ENCODE data around the gene PDZD4.

The PDZD4 gene

DNA sequence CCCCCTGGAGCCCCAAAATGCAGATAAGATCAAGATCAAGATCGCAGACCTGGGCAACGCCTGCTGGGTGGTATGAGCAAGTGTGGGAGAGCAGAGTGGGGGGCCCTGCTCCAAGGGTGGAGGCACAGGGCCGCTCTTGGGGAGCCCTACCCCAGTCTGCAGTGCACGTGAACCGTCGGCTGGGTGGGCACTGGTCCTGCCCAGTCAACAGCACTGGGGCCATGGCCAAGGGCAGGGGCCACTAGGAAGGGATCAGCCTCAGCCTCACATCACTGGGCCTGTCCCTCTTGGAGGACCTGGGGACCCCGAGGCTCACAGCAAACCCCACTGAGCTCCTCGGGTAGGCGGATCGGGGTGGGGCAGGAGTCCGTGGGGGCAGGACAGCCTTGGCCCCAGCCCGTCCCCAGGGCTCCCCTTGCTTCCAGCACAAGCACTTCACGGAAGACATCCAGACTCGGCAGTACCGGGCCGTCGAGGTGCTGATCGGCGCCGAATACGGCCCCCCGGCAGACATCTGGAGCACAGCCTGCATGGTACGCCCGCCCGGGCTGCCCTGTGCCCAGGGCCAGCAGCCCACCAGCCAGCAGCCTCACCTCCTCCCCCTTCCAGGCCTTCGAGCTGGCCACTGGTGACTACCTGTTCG lies 45.9 kb downstream of the PDZD4 start:
- TF ChIP-seq CREB1 (IDR thresholded peaks at IDR 0.05; ENCODE audit: low read depth) (no peak), EP300 (IDR thresholded peaks at IDR 0.05; ENCODE audit: borderline replicate concordance) (no peak), TCF12 (IDR thresholded peaks at IDR 0.05; ENCODE audit: low read depth) (no peak), FOXM1 (IDR thresholded peaks at IDR 0.05; ENCODE audit: borderline replicate concordance, low read depth) (no peak), RAD21 (IDR thresholded peaks at IDR 0.05; ENCODE audit: low read depth) (no peak), TAF1 (IDR thresholded peaks at IDR 0.05; ENCODE audit: low read depth) (no peak), ZBTB7A (IDR thresholded peaks at IDR 0.05; ENCODE audit: low read depth) (no peak), TEAD4 (IDR thresholded peaks at IDR 0.05) (no peak), CEBPB (IDR thresholded peaks at IDR 0.05) (no peak), NFIC (IDR thresholded peaks at IDR 0.05) (no peak), YY1 (IDR thresholded peaks at IDR 0.05; ENCODE audit: low read depth) (no peak), EGR1 (IDR thresholded peaks at IDR 0.05) (no peak)
- TF ChIP-seq, protein P1, sequence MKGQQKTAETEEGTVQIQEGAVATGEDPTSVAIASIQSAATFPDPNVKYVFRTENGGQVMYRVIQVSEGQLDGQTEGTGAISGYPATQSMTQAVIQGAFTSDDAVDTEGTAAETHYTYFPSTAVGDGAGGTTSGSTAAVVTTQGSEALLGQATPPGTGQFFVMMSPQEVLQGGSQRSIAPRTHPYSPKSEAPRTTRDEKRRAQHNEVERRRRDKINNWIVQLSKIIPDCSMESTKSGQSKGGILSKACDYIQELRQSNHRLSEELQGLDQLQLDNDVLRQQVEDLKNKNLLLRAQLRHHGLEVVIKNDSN (IDR thresholded peaks at IDR 0.05), result no peak
- TF ChIP-seq, protein P2, sequence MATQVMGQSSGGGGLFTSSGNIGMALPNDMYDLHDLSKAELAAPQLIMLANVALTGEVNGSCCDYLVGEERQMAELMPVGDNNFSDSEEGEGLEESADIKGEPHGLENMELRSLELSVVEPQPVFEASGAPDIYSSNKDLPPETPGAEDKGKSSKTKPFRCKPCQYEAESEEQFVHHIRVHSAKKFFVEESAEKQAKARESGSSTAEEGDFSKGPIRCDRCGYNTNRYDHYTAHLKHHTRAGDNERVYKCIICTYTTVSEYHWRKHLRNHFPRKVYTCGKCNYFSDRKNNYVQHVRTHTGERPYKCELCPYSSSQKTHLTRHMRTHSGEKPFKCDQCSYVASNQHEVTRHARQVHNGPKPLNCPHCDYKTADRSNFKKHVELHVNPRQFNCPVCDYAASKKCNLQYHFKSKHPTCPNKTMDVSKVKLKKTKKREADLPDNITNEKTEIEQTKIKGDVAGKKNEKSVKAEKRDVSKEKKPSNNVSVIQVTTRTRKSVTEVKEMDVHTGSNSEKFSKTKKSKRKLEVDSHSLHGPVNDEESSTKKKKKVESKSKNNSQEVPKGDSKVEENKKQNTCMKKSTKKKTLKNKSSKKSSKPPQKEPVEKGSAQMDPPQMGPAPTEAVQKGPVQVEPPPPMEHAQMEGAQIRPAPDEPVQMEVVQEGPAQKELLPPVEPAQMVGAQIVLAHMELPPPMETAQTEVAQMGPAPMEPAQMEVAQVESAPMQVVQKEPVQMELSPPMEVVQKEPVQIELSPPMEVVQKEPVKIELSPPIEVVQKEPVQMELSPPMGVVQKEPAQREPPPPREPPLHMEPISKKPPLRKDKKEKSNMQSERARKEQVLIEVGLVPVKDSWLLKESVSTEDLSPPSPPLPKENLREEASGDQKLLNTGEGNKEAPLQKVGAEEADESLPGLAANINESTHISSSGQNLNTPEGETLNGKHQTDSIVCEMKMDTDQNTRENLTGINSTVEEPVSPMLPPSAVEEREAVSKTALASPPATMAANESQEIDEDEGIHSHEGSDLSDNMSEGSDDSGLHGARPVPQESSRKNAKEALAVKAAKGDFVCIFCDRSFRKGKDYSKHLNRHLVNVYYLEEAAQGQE (IDR thresholded peaks at IDR 0.05; ENCODE audit: low read depth), result no peak
- TF ChIP-seq, protein P3, sequence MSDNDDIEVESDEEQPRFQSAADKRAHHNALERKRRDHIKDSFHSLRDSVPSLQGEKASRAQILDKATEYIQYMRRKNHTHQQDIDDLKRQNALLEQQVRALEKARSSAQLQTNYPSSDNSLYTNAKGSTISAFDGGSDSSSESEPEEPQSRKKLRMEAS (IDR thresholded peaks at IDR 0.05), result no peak

DNA sequence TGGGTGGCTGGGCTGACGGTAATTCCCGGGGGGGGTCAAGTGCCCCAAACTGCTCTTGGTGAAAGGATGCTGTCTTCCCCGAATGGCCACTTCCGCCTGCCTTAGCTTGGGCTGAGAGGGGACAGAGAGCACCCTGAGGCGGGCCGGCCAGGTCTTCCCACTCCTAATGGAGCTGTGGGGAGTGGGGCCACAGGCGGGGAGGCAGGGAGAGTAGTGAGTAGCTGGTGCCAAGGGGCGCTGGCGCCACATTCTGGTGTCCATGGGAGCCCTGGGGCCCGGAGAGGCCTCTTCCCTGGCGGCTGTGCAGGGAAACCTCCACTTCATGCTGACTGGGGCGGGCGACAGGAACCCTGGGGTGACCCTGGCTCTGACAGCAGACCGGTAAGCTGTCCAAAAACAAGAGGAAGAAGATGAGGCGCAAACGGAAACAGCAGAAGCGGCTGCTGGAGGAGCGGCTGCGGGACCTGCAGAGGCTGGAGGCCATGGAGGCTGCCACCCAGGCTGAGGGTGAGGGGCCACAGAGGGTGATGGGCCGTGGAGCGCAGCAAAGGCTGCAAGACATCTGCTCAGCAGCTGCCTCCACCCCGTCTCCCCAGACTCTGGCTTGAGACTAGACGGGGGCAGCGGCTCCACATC lies 46.8 kb downstream of the PDZD4 start:
- TF ChIP-seq CREB1 (IDR thresholded peaks at IDR 0.05; ENCODE audit: low read depth) (no peak), TEAD4 (IDR thresholded peaks at IDR 0.05) (no peak), YY1 (IDR thresholded peaks at IDR 0.05; ENCODE audit: low read depth) (no peak), TAF1 (IDR thresholded peaks at IDR 0.05; ENCODE audit: low read depth) (no peak), RAD21 (IDR thresholded peaks at IDR 0.05; ENCODE audit: low read depth) (no peak), EP300 (IDR thresholded peaks at IDR 0.05; ENCODE audit: borderline replicate concordance) (no peak), ZBTB7A (IDR thresholded peaks at IDR 0.05; ENCODE audit: low read depth) (no peak), TCF12 (IDR thresholded peaks at IDR 0.05; ENCODE audit: low read depth) (no peak)
- TF ChIP-seq, protein P2 (IDR thresholded peaks at IDR 0.05; ENCODE audit: low read depth), result no peak
- TF ChIP-seq, protein P3 (IDR thresholded peaks at IDR 0.05), result no peak
- TF ChIP-seq, protein P1 (IDR thresholded peaks at IDR 0.05), result no peak

DNA sequence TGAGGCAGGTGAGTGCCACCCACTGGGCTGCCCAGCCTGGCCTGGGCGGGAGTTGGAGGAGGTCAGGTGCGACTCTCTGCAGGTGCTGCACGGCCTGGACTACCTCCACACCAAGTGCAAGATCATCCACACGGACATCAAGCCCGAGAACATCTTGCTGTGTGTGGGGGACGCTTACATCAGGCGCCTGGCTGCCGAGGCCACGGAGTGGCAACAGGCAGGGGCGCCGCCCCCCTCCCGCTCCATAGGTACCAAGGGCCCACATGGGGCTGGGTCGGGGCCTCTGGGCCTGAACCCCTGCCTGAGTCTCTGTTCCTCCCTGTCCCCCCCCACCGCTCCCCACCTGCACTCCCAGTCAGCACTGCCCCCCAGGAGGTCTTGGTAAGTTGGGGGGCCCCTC lies 47.5 kb downstream of the PDZD4 start:
- TF ChIP-seq, protein P3 (IDR thresholded peaks at IDR 0.05), result no peak
- TF ChIP-seq RAD21 (IDR thresholded peaks at IDR 0.05; ENCODE audit: low read depth), result no peak
- no peak for TF ChIP-seq YY1 (IDR thresholded peaks at IDR 0.05; ENCODE audit: low read depth)
- no peak for TF ChIP-seq FOXM1 (IDR thresholded peaks at IDR 0.05; ENCODE audit: borderline replicate concordance, low read depth)
- no peak for TF ChIP-seq CREB1 (IDR thresholded peaks at IDR 0.05; ENCODE audit: low read depth)
- TF ChIP-seq, protein P2 (IDR thresholded peaks at IDR 0.05; ENCODE audit: low read depth), result no peak
- no peak for TF ChIP-seq TEAD4 (IDR thresholded peaks at IDR 0.05)
- TF ChIP-seq, protein P1 (IDR thresholded peaks at IDR 0.05), result no peak
- no peak for TF ChIP-seq EGR1 (IDR thresholded peaks at IDR 0.05)
- TF ChIP-seq TAF1 (IDR thresholded peaks at IDR 0.05; ENCODE audit: low read depth), result no peak
- no peak for TF ChIP-seq CEBPB (IDR thresholded peaks at IDR 0.05)
- no peak for TF ChIP-seq NFIC (IDR thresholded peaks at IDR 0.05)
- no peak for TF ChIP-seq EP300 (IDR thresholded peaks at IDR 0.05; ENCODE audit: borderline replicate concordance)
- TF ChIP-seq ZBTB7A (IDR thresholded peaks at IDR 0.05; ENCODE audit: low read depth), result no peak
- TF ChIP-seq TCF12 (IDR thresholded peaks at IDR 0.05; ENCODE audit: low read depth), result no peak

All from Ishikawa (cell line).